Mesendoderm (in vitro differentiated cells): Measurements from ENCODE around the gene PAQR3.
A peak's percentile ranks its signal among the peaks of the same experiment; 100 is the strongest.
"Not testable (repeated sequence)": the region's sequence is repeated elsewhere in the genome, so short reads cannot be mapped to it uniquely, and the experiment has no call there.

Experiments used
- DNase-seq: peaks from one replicate; pipeline ENCODE4 v3.0.0; 2013
- H2AK5ac ChIP-seq: 2 replicates; pipeline ENCODE4 v1.6.1; 2013; ENCODE audit warnings: low read length, inconsistent platforms
- H2BK120ac ChIP-seq: 2 replicates; pipeline ENCODE4 v1.6.1; 2013; ENCODE audit warnings: low read depth, mild to moderate bottlenecking, low read length, moderate library complexity, mixed read lengths
- H2BK15ac ChIP-seq: replicated peaks from 2 replicates; pipeline ENCODE4 v1.6.1; 2013; ENCODE audit warnings: low read depth, mild to moderate bottlenecking, moderate library complexity
- H2BK5ac ChIP-seq: 2 replicates; pipeline ENCODE4 v1.6.1; 2013; ENCODE audit warnings: low read length, inconsistent platforms
- H3K18ac ChIP-seq: 2 replicates; pipeline ENCODE4 v1.6.1; 2013; ENCODE audit warnings: mild to moderate bottlenecking, low read length, mixed read lengths
- H3K23ac ChIP-seq: one replicate; pipeline ENCODE4 v1.6.1; 2013; ENCODE audit warnings: low read length
- H3K27ac ChIP-seq: 2 replicates; pipeline ENCODE4 v1.5.1; 2013; ENCODE audit warnings: low read depth, mild to moderate bottlenecking, inconsistent platforms, low read length, moderate library complexity
- H3K27me3 ChIP-seq: 2 replicates; pipeline ENCODE4 v1.6.1; 2013; ENCODE audit warnings: low read length, control low read depth, mild to moderate bottlenecking, inconsistent platforms; ENCODE audit not compliant: insufficient read depth, poor library complexity
- H3K36me3 ChIP-seq: 2 replicates; pipeline ENCODE4 v1.6.1; 2013; ENCODE audit warnings: low read length, inconsistent platforms; ENCODE audit not compliant: control insufficient read depth, insufficient read depth
- H3K4ac ChIP-seq: one replicate; pipeline ENCODE4 v1.6.1; 2013; ENCODE audit warnings: low read depth, mild to moderate bottlenecking, low read length, moderate library complexity
- H3K4me1 ChIP-seq: 2 replicates; pipeline ENCODE4 v1.6.1; 2013; ENCODE audit warnings: low read depth, low read length, inconsistent platforms; ENCODE audit not compliant: control insufficient read depth
- H3K4me2 ChIP-seq: 2 replicates; pipeline ENCODE4 v1.6.1; 2013; ENCODE audit warnings: low read length
- H3K4me3 ChIP-seq: 2 replicates; pipeline ENCODE4 v1.5.1; 2013; ENCODE audit warnings: mild to moderate bottlenecking, low read length
- H3K56ac ChIP-seq: one replicate; pipeline ENCODE4 v1.6.1; 2013; ENCODE audit warnings: low read length
- H3K79me1 ChIP-seq: 2 replicates; pipeline ENCODE4 v1.6.1; 2013; ENCODE audit warnings: low read length, inconsistent platforms
- H3K79me2 ChIP-seq: 2 replicates; pipeline ENCODE4 v1.6.1; 2013; ENCODE audit warnings: mild to moderate bottlenecking, low read length; ENCODE audit not compliant: control insufficient read depth, insufficient read depth
- H3K9ac ChIP-seq: 2 replicates; pipeline ENCODE4 v1.6.1; 2013; ENCODE audit warnings: low read length, inconsistent platforms
- H4K5ac ChIP-seq: one replicate; pipeline ENCODE4 v1.6.1; 2013; ENCODE audit warnings: low read length
- H4K8ac ChIP-seq: one replicate; pipeline ENCODE4 v1.6.1; 2013; ENCODE audit warnings: low read depth, mild to moderate bottlenecking, control low read depth, low read length, moderate library complexity
- WGBS: extraction: QIAGEN DNeasy Blood & Tissue Kit; methylation state at CpG from one replicate; pipeline ENCODE4 v1.1.7; 2013; ENCODE audit warnings: low lambda C conversion rate, missing lambda C conversion rate; ENCODE audit not compliant: insufficient coverage; ENCODE audit errors: extremely low coverage; 5-methylcytosine and 5-hydroxymethylcytosine counted together

The PAQR3 gene

DNA sequence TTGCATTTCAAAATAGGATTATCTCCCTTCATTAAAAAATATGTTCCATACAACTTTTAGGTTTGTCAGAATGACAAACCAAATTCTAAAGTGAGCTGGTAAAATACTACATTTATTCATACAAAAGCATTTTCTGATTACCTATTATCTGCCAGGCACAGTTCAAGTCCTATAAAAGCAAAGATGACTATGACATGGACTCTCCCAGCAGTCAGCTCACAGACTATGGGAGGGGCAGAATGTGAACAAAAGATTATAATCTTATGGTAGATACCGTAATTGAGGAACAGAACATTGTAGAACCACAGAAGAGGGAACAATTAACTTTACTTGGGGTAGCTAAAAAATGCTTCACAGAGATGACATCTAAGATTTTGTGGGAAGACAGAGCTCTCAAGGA, 12.4 kb downstream of the PAQR3 start:
- Histone ChIP-seq H3K56ac (no peak overlapping the region), H3K4me2 (no peak overlapping the region), H3K79me1 (peaks cover 2% of the 10 kb centered on the region), H3K18ac (no peak overlapping the region), H3K4me1 (no peaks in the 10 kb centered on the region), H3K27ac (no peak overlapping the region), H4K5ac (no peak overlapping the region), H3K9ac (no peak overlapping the region), H2AK5ac (no peak overlapping the region), H2BK5ac (no peak overlapping the region), H3K4ac (no peak overlapping the region), H3K23ac (no peak overlapping the region), H3K79me2 (no peaks in the 10 kb centered on the region), H3K4me3 (no peak overlapping the region), H3K36me3 (peaks cover 2% of the 10 kb centered on the region), H4K8ac (no peak overlapping the region), H3K27me3 (no peaks in the 10 kb centered on the region), H2BK120ac (no peak overlapping the region), H2BK15ac (no peak overlapping the region)
- DNase-seq, result no peak
- no CpG with 5 or more reads among the region's 1 CpG for WGBS

DNA sequence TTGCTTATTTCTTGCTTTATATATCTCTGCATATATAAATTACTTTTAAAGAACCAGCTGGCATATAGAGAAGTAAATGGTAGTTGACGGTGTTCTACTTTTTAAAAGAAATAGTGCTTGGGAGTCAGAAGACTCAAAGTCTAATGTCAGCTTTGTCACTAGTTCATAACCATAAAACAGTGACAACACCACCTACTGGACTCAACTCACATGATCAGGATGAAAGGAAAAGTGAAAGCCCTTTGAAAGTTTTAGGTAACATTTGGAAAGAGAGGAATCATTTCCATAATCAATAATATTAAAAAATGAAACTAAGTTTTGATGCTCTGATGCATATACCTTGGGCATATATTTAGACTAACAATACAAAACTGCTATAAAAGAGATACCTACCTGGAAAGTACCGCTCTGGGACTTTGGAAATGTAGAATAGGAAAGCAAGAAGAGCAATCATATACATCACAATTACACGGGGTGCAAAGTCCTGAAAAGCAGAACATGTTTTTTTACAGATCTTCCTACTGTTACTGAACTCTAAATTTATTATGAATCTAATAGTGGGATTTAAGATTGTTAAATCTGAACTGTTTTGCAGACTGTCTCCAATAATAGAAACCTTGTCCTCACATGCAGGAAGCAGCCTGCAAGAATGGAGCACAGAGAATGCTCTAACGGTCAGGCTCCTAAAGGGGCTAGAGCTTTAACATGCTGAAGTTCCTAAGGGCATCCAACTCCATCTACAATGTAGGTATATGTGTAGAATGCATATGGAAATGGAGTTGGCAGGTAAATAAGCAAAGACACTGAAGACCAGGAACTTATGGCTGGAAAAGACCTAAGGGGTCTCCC, 15.6 kb downstream of the PAQR3 start:
- H3K27ac ChIP-seq, result no peak overlapping the region
- DNase-seq, result no peak
- no peaks in the 10 kb centered on the region for H3K36me3 ChIP-seq
- no peak overlapping the region for H2BK15ac ChIP-seq
- no peak overlapping the region for H3K4ac ChIP-seq
- no peak overlapping the region for H3K4me2 ChIP-seq
- H3K79me1 ChIP-seq, result no peaks in the 10 kb centered on the region
- H4K5ac ChIP-seq, result no peak overlapping the region
- H3K4me3 ChIP-seq, result no peak overlapping the region
- no peak overlapping the region for H4K8ac ChIP-seq
- H3K56ac ChIP-seq, result no peak overlapping the region
- no CpG with 5 or more reads among the region's 4 CpGs for WGBS
- H3K9ac ChIP-seq, result no peak overlapping the region
- no peaks in the 10 kb centered on the region for H3K27me3 ChIP-seq
- no peaks in the 10 kb centered on the region for H3K79me2 ChIP-seq
- H3K18ac ChIP-seq, result no peak overlapping the region
- H3K23ac ChIP-seq, result no peak overlapping the region
- H2AK5ac ChIP-seq, result no peak overlapping the region
- no peaks in the 10 kb centered on the region for H3K4me1 ChIP-seq
- H2BK120ac ChIP-seq, result no peak overlapping the region
- no peak overlapping the region for H2BK5ac ChIP-seq

DNA sequence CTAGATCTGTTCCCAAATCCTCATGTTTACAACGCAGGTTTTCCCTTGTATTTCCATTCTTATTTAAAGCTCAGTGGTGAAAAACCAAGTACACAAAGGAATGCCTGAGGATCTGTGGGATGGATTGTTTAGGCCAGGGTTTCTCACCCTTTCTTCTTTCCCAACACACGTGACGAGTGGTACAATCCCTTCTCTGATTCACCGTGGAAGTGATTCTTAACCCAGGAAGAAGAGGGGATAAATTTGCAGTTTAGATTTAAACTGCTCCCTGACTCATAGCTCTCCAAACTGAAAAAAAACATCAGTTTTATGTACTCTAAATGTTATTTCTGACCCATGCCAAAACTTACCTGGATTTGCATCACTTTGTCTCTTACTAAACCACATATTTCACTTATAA, 17.0 kb downstream of the PAQR3 start:
- H3K4ac ChIP-seq, result no peak overlapping the region
- no peaks in the 10 kb centered on the region for H3K79me1 ChIP-seq
- H3K18ac ChIP-seq, result no peak overlapping the region
- H3K36me3 ChIP-seq, result no peaks in the 10 kb centered on the region
- H3K79me2 ChIP-seq, result no peaks in the 10 kb centered on the region
- no peak overlapping the region for H4K8ac ChIP-seq
- no peak overlapping the region for H3K4me3 ChIP-seq
- DNase-seq, result no peak
- no peak overlapping the region for H3K27ac ChIP-seq
- no peak overlapping the region for H4K5ac ChIP-seq
- H2BK120ac ChIP-seq, result no peak overlapping the region
- WGBS, result no CpG with 5 or more reads among the region's 4 CpGs
- H3K4me2 ChIP-seq, result no peak overlapping the region
- no peaks in the 10 kb centered on the region for H3K27me3 ChIP-seq
- no peak overlapping the region for H2BK5ac ChIP-seq
- H2AK5ac ChIP-seq, result no peak overlapping the region
- H3K56ac ChIP-seq, result no peak overlapping the region
- no peak overlapping the region for H2BK15ac ChIP-seq
- H3K23ac ChIP-seq, result no peak overlapping the region
- no peak overlapping the region for H3K9ac ChIP-seq
- H3K4me1 ChIP-seq, result no peaks in the 10 kb centered on the region

DNA sequence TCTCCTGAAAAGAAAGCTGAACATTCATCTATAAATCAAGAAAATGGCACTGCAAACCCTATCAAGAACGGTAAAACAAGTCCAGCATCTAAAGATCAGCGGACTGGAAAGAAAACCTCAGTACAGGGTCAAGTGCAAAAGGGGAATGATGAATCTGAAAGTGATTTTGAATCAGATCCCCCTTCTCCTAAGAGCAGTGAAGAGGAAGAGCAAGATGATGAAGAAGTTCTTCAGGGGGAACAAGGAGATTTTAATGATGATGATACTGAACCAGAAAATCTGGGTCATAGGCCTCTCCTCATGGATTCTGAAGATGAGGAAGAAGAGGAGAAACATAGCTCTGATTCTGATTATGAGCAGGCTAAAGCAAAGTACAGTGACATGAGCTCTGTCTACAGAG, 28.6 kb downstream of the PAQR3 start:
- Histone ChIP-seq H2BK15ac (no peak overlapping the region), H3K23ac (no peak overlapping the region), H3K18ac (no peak overlapping the region), H4K8ac (no peak overlapping the region), H3K4ac (no peak overlapping the region), H3K56ac (no peak overlapping the region), H3K9ac (no peak overlapping the region), H2AK5ac (no peak overlapping the region), H2BK120ac (no peak overlapping the region), H3K4me3 (no peak overlapping the region), H3K4me1 (no peaks in the 10 kb centered on the region), H2BK5ac (no peak overlapping the region), H3K36me3 (peaks cover 2% of the 10 kb centered on the region), H3K27me3 (no peaks in the 10 kb centered on the region), H4K5ac (no peak overlapping the region), H3K27ac (no peak overlapping the region), H3K79me1 (no peaks in the 10 kb centered on the region), H3K79me2 (no peaks in the 10 kb centered on the region), H3K4me2 (no peak overlapping the region)
- DNase-seq, result no peak
- no CpG with 5 or more reads among the region's 2 CpGs for WGBS

DNA sequence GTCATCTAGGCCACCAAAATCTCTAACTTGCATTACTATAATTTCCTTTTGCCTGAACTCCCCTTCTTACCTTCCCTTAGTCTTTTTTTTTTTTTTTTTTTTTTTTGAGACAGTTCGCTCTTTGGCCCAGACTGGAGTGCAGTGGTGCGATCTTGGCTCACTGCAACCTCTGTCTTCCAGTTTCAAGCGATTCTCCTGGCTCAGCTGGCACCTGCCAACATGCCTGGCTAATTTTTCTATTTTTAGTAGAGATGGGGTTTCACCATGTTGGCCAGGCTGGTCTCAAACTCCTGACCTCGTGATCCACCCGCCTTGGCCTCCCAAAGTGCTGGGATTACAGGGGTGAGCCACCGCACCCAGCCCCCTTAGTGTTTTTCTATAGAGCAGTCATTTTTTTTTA, 30.3 kb downstream of the PAQR3 start:
- H3K27ac ChIP-seq, H3K4ac ChIP-seq, H3K79me2 ChIP-seq, H2AK5ac ChIP-seq, H2BK120ac ChIP-seq, H3K4me2 ChIP-seq, H3K18ac ChIP-seq, H2BK5ac ChIP-seq, H3K36me3 ChIP-seq, H4K5ac ChIP-seq, H4K8ac ChIP-seq, DNase-seq, H3K9ac ChIP-seq, H3K27me3 ChIP-seq, H2BK15ac ChIP-seq, H3K79me1 ChIP-seq, H3K23ac ChIP-seq, H3K56ac ChIP-seq, H3K4me1 ChIP-seq, H3K4me3 ChIP-seq: not testable (repeated sequence)
- no CpG with 5 or more reads among the region's 6 CpGs for WGBS

DNA sequence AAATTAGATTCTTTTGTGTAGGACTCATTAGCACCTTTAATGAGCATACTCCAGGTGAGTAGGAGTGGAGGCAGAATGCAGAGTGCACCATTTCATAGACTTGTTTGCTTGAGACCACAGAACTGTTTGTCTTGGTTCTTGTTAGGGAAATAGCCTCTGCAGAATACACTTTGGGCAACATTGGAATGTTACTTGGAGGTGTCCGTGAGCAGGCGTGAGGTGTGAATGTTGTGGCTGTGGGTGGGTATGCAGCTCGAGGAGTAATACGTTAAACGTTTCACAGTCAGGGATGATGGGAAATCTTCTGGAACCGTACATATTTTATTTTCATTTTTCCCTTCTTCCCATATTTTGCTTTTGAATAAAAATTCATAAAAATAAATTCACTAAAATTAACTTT, 31.6 kb downstream of the PAQR3 start:
- WGBS, result no CpG with 5 or more reads among the region's 6 CpGs
- no peak overlapping the region for H2BK5ac ChIP-seq

More for the DNA sequence above, 31.6 kb downstream of the PAQR3 start:
- H2AK5ac ChIP-seq, result no peak overlapping the region
- DNase-seq, result peak; percentile 7
- no peak overlapping the region for H4K8ac ChIP-seq
- H3K4me1 ChIP-seq, result no peaks in the 10 kb centered on the region
- no peak overlapping the region for H3K27ac ChIP-seq
- H2BK15ac ChIP-seq, result no peak overlapping the region
- no peak overlapping the region for H3K4me3 ChIP-seq
- H3K36me3 ChIP-seq, result peaks cover 2% of the 10 kb centered on the region
- H3K79me1 ChIP-seq, result no peaks in the 10 kb centered on the region
- H3K23ac ChIP-seq, result no peak overlapping the region
- H3K9ac ChIP-seq, result no peak overlapping the region
- H3K79me2 ChIP-seq, result no peaks in the 10 kb centered on the region
- no peak overlapping the region for H3K4me2 ChIP-seq
- no peak overlapping the region for H3K56ac ChIP-seq
- no peaks in the 10 kb centered on the region for H3K27me3 ChIP-seq
- H4K5ac ChIP-seq, result no peak overlapping the region
- no peak overlapping the region for H2BK120ac ChIP-seq
- H3K4ac ChIP-seq, result no peak overlapping the region
- no peak overlapping the region for H3K18ac ChIP-seq
